HCT116 (cell line): ENCODE measurements around the gene TPD52L1. TPM values are rescaled to one million over a fixed set of nuclear protein-coding genes. Genes with fewer than 3 reads are reported as not detected.

Experiments
- ATAC-seq: fragments of 200-7000 bp; cut with Tn5 transposase; 2 replicates; pipeline ENCODE4 v1.9.1; 2020; ENCODE audit warnings: mild to moderate bottlenecking, moderate library complexity
- BruUV-seq: library from RNA; stranded (reverse); fragments of 400-500 nt; replicated peaks from 2 replicates; lab custom pipeline; 2021; lab: Mats Ljungman, UMichigan
- CTCF ChIA-PET: fragments of 300-600 bp; sonication (Branson Sonifier 250); formaldehyde crosslinking; loops from one replicate; lab custom pipeline; 2021; ENCODE audit warnings: antibody characterized with exemption; lab: Charles Lee
- POLR2A ChIA-PET: fragments of 300-600, 350-600 bp; sonication (Branson Sonifier 250); formaldehyde crosslinking; loops from one replicate; lab custom pipeline; 2021; ENCODE audit warnings: antibody characterized with exemption; lab: Charles Lee
- RAD21 ChIA-PET, 2 experiments: fragments of 300-600 bp; sonication (Branson Sonifier 250); formaldehyde crosslinking; loops; one replicate each; lab custom pipeline; 2023; ENCODE audit warnings: low total read pairs in 2 of 2; ENCODE audit not compliant: uncharacterized antibody in 2 of 2, unreplicated experiment in 2 of 2, low non-redundant PET in 1 of 2; lab: Charles Lee
- DNase-seq: peaks from one replicate; pipeline ENCODE4 v3.0.0-alpha.2; 2010; ENCODE audit warnings: low read depth, low spot score
- H2AFZ ChIP-seq: fragments of 200-600 bp; shearing (Covaris generic), sonication (generic); 2 replicates; pipeline ENCODE4 v1.6.1; 2017; ENCODE audit warnings: low read depth, mixed run types, mixed read lengths, antibody characterized with exemption, low read length; ENCODE audit not compliant: poor library complexity, severe bottlenecking
- H3K27ac ChIP-seq: 2 replicates; pipeline ENCODE4 v1.5.1; 2012; ENCODE audit warnings: low read depth, low read length
- H3K27me3 ChIP-seq: fragments of 200-600 bp; sonication (generic); 2 replicates; pipeline ENCODE4 v1.6.1; 2016; ENCODE audit warnings: mixed run types, low read length, mixed read lengths; ENCODE audit not compliant: insufficient read depth
- H3K36me3 ChIP-seq, 2 experiments: fragments of 200-500 bp in 1 of 2; fragments of 200-600 bp in 1 of 2; sonication (Bioruptor generic) in 1 of 2; sonication (generic) in 1 of 2; 2 replicates each; pipeline versions ENCODE4 v1.5.1 to v1.6.1; 2014 to 2016; ENCODE audit warnings: low read length in 2 of 2, inconsistent platforms in 1 of 2, mixed read lengths in 1 of 2, mixed run types in 1 of 2; ENCODE audit not compliant: insufficient read depth in 2 of 2, control insufficient read depth in 1 of 2
- H3K4me1 ChIP-seq, 2 experiments: fragments of 200-600 bp in 1 of 2; sonication (generic) in 1 of 2; 2 replicates each; pipeline versions ENCODE4 v1.5.1 to v1.6.1; 2012 to 2017; ENCODE audit warnings: low read length in 2 of 2, inconsistent platforms in 1 of 2, mild to moderate bottlenecking in 1 of 2, mixed read lengths in 1 of 2, mixed run types in 1 of 2, moderate library complexity in 1 of 2; ENCODE audit not compliant: insufficient read depth in 2 of 2, control insufficient read depth in 1 of 2
- H3K4me2 ChIP-seq: fragments of 200-600 bp; sonication (generic); 2 replicates; pipeline ENCODE4 v1.6.1; 2017; ENCODE audit warnings: mixed run types, low read length, mixed read lengths
- H3K4me3 ChIP-seq, 2 experiments: fragments of 200-600 bp in 1 of 2; sonication (generic) in 1 of 2; replicated peaks in 1 of 2; 2 replicates each; pipeline ENCODE4 v1.5.1; 2011 to 2016; ENCODE audit warnings: low read length in 2 of 2, control low read depth in 1 of 2, low read depth in 1 of 2, mild to moderate bottlenecking in 1 of 2, mixed read lengths in 1 of 2, mixed run types in 1 of 2
- H3K79me2 ChIP-seq: fragments of 200-600 bp; sonication (generic); 2 replicates; pipeline ENCODE4 v1.6.1; 2017; ENCODE audit warnings: mild to moderate bottlenecking, mixed run types, low read length, moderate library complexity, mixed read lengths; ENCODE audit not compliant: insufficient read depth
- H3K9ac ChIP-seq: fragments of 200-600 bp; sonication (generic); 2 replicates; pipeline ENCODE4 v1.6.1; 2016; ENCODE audit warnings: low read length, mixed read lengths
- H3K9me2 ChIP-seq: fragments of 200-600 bp; sonication (generic), shearing (Covaris generic); 2 replicates; pipeline ENCODE4 v1.6.1; 2017; ENCODE audit warnings: mixed run types, mild to moderate bottlenecking, moderate library complexity; ENCODE audit not compliant: insufficient read depth
- H3K9me3 ChIP-seq, 2 experiments: fragments of 200-500 bp in 1 of 2; fragments of 200-600 bp in 1 of 2; sonication (Bioruptor generic) in 1 of 2; sonication (generic) in 1 of 2; 2 replicates each; pipeline ENCODE4 v1.6.1; 2014 to 2017; ENCODE audit warnings: low read length in 2 of 2, mixed read lengths in 2 of 2, inconsistent platforms in 1 of 2, low read depth in 1 of 2, mild to moderate bottlenecking in 1 of 2, mixed run types in 1 of 2, moderate library complexity in 1 of 2; ENCODE audit not compliant: control insufficient read depth in 1 of 2, insufficient read depth in 1 of 2
- H4K20me1 ChIP-seq: fragments of 200-600 bp; sonication (generic), shearing (Covaris generic); 2 replicates; pipeline ENCODE4 v1.6.1; 2017; ENCODE audit warnings: mixed run types, mild to moderate bottlenecking, moderate library complexity; ENCODE audit not compliant: insufficient read depth
- ELF1 ChIP-seq: IDR thresholded peaks from 2 replicates; pipeline ENCODE4 v1.6.1; 2012; ENCODE audit warnings: low read depth, borderline replicate concordance
- FOSL1 ChIP-seq: IDR thresholded peaks from 2 replicates; pipeline ENCODE4 v1.6.1; 2012; ENCODE audit warnings: low read depth
- SIN3A ChIP-seq: IDR thresholded peaks from 2 replicates; pipeline ENCODE4 v1.6.1; 2012; ENCODE audit warnings: low read depth
- YY1 ChIP-seq: IDR thresholded peaks from 2 replicates; pipeline ENCODE4 v1.6.1; 2011; ENCODE audit warnings: low read length, low read depth, moderate library complexity, mild to moderate bottlenecking; ENCODE audit not compliant: insufficient replicate concordance; ENCODE audit errors: extremely low read depth
- ZBTB33 ChIP-seq: IDR thresholded peaks from 2 replicates; pipeline ENCODE4 v1.6.1; 2011; ENCODE audit warnings: mild to moderate bottlenecking, low read length, moderate library complexity; ENCODE audit not compliant: insufficient replicate concordance; ENCODE audit errors: extremely low read depth
- intact Hi-C: fragments of 100-400 bp; cut with micrococcal nuclease; formaldehyde crosslinking; loops from 2 replicates; pipeline ENCODE4 v1.10.0; 2022
- total RNA-seq: library from RNA; stranded (reverse); gene quantifications from one replicate; pipeline ENCODE4 v1.2.1, GENCODE V29; 2021; ENCODE audit not compliant: unreplicated experiment
- TF ChIP-seq, protein P1 (sequence below), 3 experiments: fragments of 200-600 bp in 1 of 3; sonication (generic) in 1 of 3; IDR thresholded peaks in 2 of 3; conservative IDR thresholded peaks in 1 of 3; 2 replicates each; pipeline ENCODE4 v1.5.1; 2012 to 2017; ENCODE audit warnings: low read depth in 2 of 3, low read length in 2 of 3, antibody characterized with exemption in 1 of 3, borderline replicate concordance in 1 of 3, control low read depth in 1 of 3, mild to moderate bottlenecking in 1 of 3, mixed read lengths in 1 of 3, mixed run types in 1 of 3, moderate library complexity in 1 of 3; ENCODE audit not compliant: insufficient read depth in 1 of 3

TPD52L1 gene
- total RNA-seq, 1 experiment from 2014 or later: 64.1 TPM

DNA sequence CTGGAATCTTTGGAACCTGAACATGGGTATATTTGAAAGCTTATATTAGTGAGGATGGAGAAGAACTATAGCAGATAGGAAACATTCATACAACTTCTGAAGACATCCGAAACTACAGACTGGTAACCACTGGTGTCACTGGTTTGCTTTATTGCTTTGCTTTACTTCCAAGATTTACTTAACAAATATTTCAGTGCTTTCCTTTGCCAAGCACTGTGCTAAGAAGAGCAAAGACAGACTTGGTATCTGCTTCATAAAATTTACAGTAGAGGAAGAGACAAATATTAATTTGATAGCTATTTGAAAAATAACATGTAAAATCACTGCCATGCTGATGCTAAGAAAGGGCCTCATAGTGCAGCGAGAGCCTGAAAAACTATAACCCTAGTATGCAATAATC, 1.8 kb downstream of the TPD52L1 start:
- RAD21 ChIA-PET: no interaction called here
- DNase-seq (no peak), ATAC-seq (no peak)
- peak overlapping the region; percentile 84 for H3K9ac ChIP-seq
- H3K27ac ChIP-seq: peak overlapping the region; percentile 82
- no peaks in the 10 kb centered on the region for H3K27me3 ChIP-seq
- H3K9me2 ChIP-seq: no peaks in the 10 kb centered on the region
- no peaks in the 10 kb centered on the region for H4K20me1 ChIP-seq
- peak overlapping the region; percentile 75 to 86 for H3K4me3 ChIP-seq
- no peaks in the 10 kb centered on the region for H3K9me3 ChIP-seq
- intact Hi-C loops: loop anchor here (1.0 to 10.0 kb wide), 3 partner anchors 37 to 609 kb away; no protein-coding TSS in a partner anchor
- CTCF ChIA-PET: no interaction called here
- no peaks in the 10 kb centered on the region for H3K36me3 ChIP-seq
- no peak for TF ChIP-seq YY1
- TF ChIP-seq ZBTB33: no peak
- no peak for TF ChIP-seq SIN3A
- TF ChIP-seq ELF1: no peak
- TF ChIP-seq, protein P1, sequence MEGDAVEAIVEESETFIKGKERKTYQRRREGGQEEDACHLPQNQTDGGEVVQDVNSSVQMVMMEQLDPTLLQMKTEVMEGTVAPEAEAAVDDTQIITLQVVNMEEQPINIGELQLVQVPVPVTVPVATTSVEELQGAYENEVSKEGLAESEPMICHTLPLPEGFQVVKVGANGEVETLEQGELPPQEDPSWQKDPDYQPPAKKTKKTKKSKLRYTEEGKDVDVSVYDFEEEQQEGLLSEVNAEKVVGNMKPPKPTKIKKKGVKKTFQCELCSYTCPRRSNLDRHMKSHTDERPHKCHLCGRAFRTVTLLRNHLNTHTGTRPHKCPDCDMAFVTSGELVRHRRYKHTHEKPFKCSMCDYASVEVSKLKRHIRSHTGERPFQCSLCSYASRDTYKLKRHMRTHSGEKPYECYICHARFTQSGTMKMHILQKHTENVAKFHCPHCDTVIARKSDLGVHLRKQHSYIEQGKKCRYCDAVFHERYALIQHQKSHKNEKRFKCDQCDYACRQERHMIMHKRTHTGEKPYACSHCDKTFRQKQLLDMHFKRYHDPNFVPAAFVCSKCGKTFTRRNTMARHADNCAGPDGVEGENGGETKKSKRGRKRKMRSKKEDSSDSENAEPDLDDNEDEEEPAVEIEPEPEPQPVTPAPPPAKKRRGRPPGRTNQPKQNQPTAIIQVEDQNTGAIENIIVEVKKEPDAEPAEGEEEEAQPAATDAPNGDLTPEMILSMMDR (IDR thresholded peaks at IDR 0.05 in 2 of 3, conservative IDR thresholded peaks at IDR 0.05 in 1 of 3; ENCODE audit: borderline replicate concordance in 1 of 3, insufficient read depth in 1 of 3, low read depth in 2 of 3, low read length in 2 of 3): no peak
- TF ChIP-seq FOSL1: no peak
- H3K4me1 ChIP-seq: peaks cover 6 to 24% of the 10 kb centered on the region in 2 experiments; a peak in 3 of 4 replicates
- peak overlapping the region; percentile 97 for H3K4me2 ChIP-seq
- H3K79me2 ChIP-seq: no peaks in the 10 kb centered on the region; the same call in none of the 2 replicates
- peak overlapping the region; percentile 77 for H2AFZ ChIP-seq
- BruUV-seq: no TSS peak
- POLR2A ChIA-PET: interaction anchor here (0.7 kb wide), 1 partner anchor 41 kb away, joined by 3 read pairs; no protein-coding TSS in a partner anchor
